ENCODE data around the gene VSIR.

Gene VSIR

GRCh38 chr10:71766717-71767419 lies 6.5 kb downstream of the VSIR start:
- no peaks in the 10 kb centered on the region for H3K36me3 ChIP-seq (ENCODE audit: control insufficient read depth, low read depth, low read length)
- no peak overlapping the region for H3K4me3 ChIP-seq (ENCODE audit: low read length)
- no peaks in the 10 kb centered on the region for H3K9me3 ChIP-seq (ENCODE audit: control insufficient read depth, low read depth, low read length)
- no peak overlapping the region for H3K27ac ChIP-seq (ENCODE audit: low read length)
- H3K4me1 ChIP-seq (ENCODE audit: control insufficient read depth, low read depth, low read length), result no peaks in the 10 kb centered on the region
- peaks cover under 1% of the 10 kb centered on the region for H3K27me3 ChIP-seq (ENCODE audit: control insufficient read depth, insufficient read depth, low read length)
- no peak overlapping the region for H3K9ac ChIP-seq (ENCODE audit: low read length)

GRCh38 chr10:71765906-71766716 lies 7.2 kb downstream of the VSIR start:
- Histone ChIP-seq H3K4me3 (ENCODE audit: low read length) (no peak overlapping the region), H3K9me3 (ENCODE audit: control insufficient read depth, low read depth, low read length) (no peaks in the 10 kb centered on the region), H3K9ac (ENCODE audit: low read length) (no peak overlapping the region)

GRCh38 chr10:71765176-71765904 lies 8.0 kb downstream of the VSIR start:
- Histone ChIP-seq H3K9ac (ENCODE audit: low read length) (no peak overlapping the region), H3K4me1 (ENCODE audit: control insufficient read depth, low read depth, low read length) (no peaks in the 10 kb centered on the region), H3K4me3 (ENCODE audit: low read length) (no peak overlapping the region), H3K27me3 (ENCODE audit: control insufficient read depth, insufficient read depth, low read length) (no peaks in the 10 kb centered on the region), H3K36me3 (ENCODE audit: control insufficient read depth, low read depth, low read length) (no peaks in the 10 kb centered on the region), H3K27ac (ENCODE audit: low read length) (no peak overlapping the region), H3K9me3 (ENCODE audit: control insufficient read depth, low read depth, low read length) (no peaks in the 10 kb centered on the region)

More at GRCh38 chr10:71765906-71766716, 7.2 kb downstream of the VSIR start:
- H3K36me3 ChIP-seq (ENCODE audit: control insufficient read depth, low read depth, low read length), result no peaks in the 10 kb centered on the region
- no peaks in the 10 kb centered on the region for H3K27me3 ChIP-seq (ENCODE audit: control insufficient read depth, insufficient read depth, low read length)
- H3K27ac ChIP-seq (ENCODE audit: low read length), result no peak overlapping the region
- no peaks in the 10 kb centered on the region for H3K4me1 ChIP-seq (ENCODE audit: control insufficient read depth, low read depth, low read length)

- H3K9me3 ChIP-seq (ENCODE audit: control insufficient read depth, low read depth, low read length), result no peaks in the 10 kb centered on the region
- H3K36me3 ChIP-seq (ENCODE audit: control insufficient read depth, low read depth, low read length), result no peaks in the 10 kb centered on the region
- no peaks in the 10 kb centered on the region for H3K27me3 ChIP-seq (ENCODE audit: control insufficient read depth, insufficient read depth, low read length)
- H3K27ac ChIP-seq (ENCODE audit: low read length), result no peak overlapping the region
- no peak overlapping the region for H3K4me3 ChIP-seq (ENCODE audit: low read length)
- no peaks in the 10 kb centered on the region for H3K4me1 ChIP-seq (ENCODE audit: control insufficient read depth, low read depth, low read length)
- no peak overlapping the region for H3K9ac ChIP-seq (ENCODE audit: low read length)
These were observed 9.8 kb downstream of the VSIR start for GRCh38 chr10:71763352-71764127.

GRCh38 chr10:71762324-71762723 lies 11.0 kb downstream of the VSIR start:
- Histone ChIP-seq H3K4me1 (ENCODE audit: control insufficient read depth, low read depth, low read length) (peaks cover 5% of the 10 kb centered on the region), H3K36me3 (ENCODE audit: control insufficient read depth, low read depth, low read length) (no peaks in the 10 kb centered on the region), H3K9ac (ENCODE audit: low read length) (no peak overlapping the region), H3K9me3 (ENCODE audit: control insufficient read depth, low read depth, low read length) (no peaks in the 10 kb centered on the region), H3K4me3 (ENCODE audit: low read length) (no peak overlapping the region), H3K27ac (ENCODE audit: low read length) (no peak overlapping the region), H3K27me3 (ENCODE audit: control insufficient read depth, insufficient read depth, low read length) (no peaks in the 10 kb centered on the region)

- no peak overlapping the region for H3K27ac ChIP-seq (ENCODE audit: low read length)
- no peaks in the 10 kb centered on the region for H3K27me3 ChIP-seq (ENCODE audit: control insufficient read depth, insufficient read depth, low read length)
- H3K4me3 ChIP-seq (ENCODE audit: low read length), result no peak overlapping the region
- H3K36me3 ChIP-seq (ENCODE audit: control insufficient read depth, low read depth, low read length), result no peaks in the 10 kb centered on the region
- H3K4me1 ChIP-seq (ENCODE audit: control insufficient read depth, low read depth, low read length), result peaks cover 12% of the 10 kb centered on the region
- no peaks in the 10 kb centered on the region for H3K9me3 ChIP-seq (ENCODE audit: control insufficient read depth, low read depth, low read length)
- no peak overlapping the region for H3K9ac ChIP-seq (ENCODE audit: low read length)
These were observed 11.7 kb downstream of the VSIR start for GRCh38 chr10:71761541-71762113.

- Histone ChIP-seq H3K4me3 (ENCODE audit: low read length) (no peak overlapping the region), H3K27me3 (ENCODE audit: control insufficient read depth, insufficient read depth, low read length) (no peaks in the 10 kb centered on the region), H3K9ac (ENCODE audit: low read length) (no peak overlapping the region), H3K27ac (ENCODE audit: low read length) (no peak overlapping the region), H3K9me3 (ENCODE audit: control insufficient read depth, low read depth, low read length) (no peaks in the 10 kb centered on the region), H3K4me1 (ENCODE audit: control insufficient read depth, low read depth, low read length) (peaks cover 12% of the 10 kb centered on the region), H3K36me3 (ENCODE audit: control insufficient read depth, low read depth, low read length) (no peaks in the 10 kb centered on the region)
These were observed 12.2 kb downstream of the VSIR start for GRCh38 chr10:71761105-71761511.

- Histone ChIP-seq H3K27ac (ENCODE audit: low read length) (no peak overlapping the region), H3K9me3 (ENCODE audit: control insufficient read depth, low read depth, low read length) (no peaks in the 10 kb centered on the region), H3K36me3 (ENCODE audit: control insufficient read depth, low read depth, low read length) (no peaks in the 10 kb centered on the region), H3K27me3 (ENCODE audit: control insufficient read depth, insufficient read depth, low read length) (no peaks in the 10 kb centered on the region), H3K4me3 (ENCODE audit: low read length) (no peak overlapping the region), H3K9ac (ENCODE audit: low read length) (no peak overlapping the region), H3K4me1 (ENCODE audit: control insufficient read depth, low read depth, low read length) (peaks cover 12% of the 10 kb centered on the region)
These were observed 15.9 kb downstream of the VSIR start for GRCh38 chr10:71757399-71757922.

GRCh38 chr10:71756311-71757191 lies 16.8 kb downstream of the VSIR start:
- no peaks in the 10 kb centered on the region for H3K9me3 ChIP-seq (ENCODE audit: control insufficient read depth, low read depth, low read length)
- no peak overlapping the region for H3K27ac ChIP-seq (ENCODE audit: low read length)
- H3K4me3 ChIP-seq (ENCODE audit: low read length), result no peak overlapping the region
- no peaks in the 10 kb centered on the region for H3K36me3 ChIP-seq (ENCODE audit: control insufficient read depth, low read depth, low read length)
- H3K27me3 ChIP-seq (ENCODE audit: control insufficient read depth, insufficient read depth, low read length), result no peaks in the 10 kb centered on the region
- H3K9ac ChIP-seq (ENCODE audit: low read length), result no peak overlapping the region
- H3K4me1 ChIP-seq (ENCODE audit: control insufficient read depth, low read depth, low read length), result peaks cover 12% of the 10 kb centered on the region

GRCh38 chr10:71755179-71755879 lies 18.0 kb downstream of the VSIR start:
- H3K36me3 ChIP-seq (ENCODE audit: control insufficient read depth, low read depth, low read length), result no peaks in the 10 kb centered on the region
- H3K9me3 ChIP-seq (ENCODE audit: control insufficient read depth, low read depth, low read length), result no peaks in the 10 kb centered on the region
- H3K9ac ChIP-seq (ENCODE audit: low read length), result no peak overlapping the region
- no peak overlapping the region for H3K4me3 ChIP-seq (ENCODE audit: low read length)
- H3K27ac ChIP-seq (ENCODE audit: low read length), result no peak overlapping the region
- peaks cover 12% of the 10 kb centered on the region for H3K4me1 ChIP-seq (ENCODE audit: control insufficient read depth, low read depth, low read length)
- H3K27me3 ChIP-seq (ENCODE audit: control insufficient read depth, insufficient read depth, low read length), result no peaks in the 10 kb centered on the region

All from iPS-18a (cell line).